ENCODE data around the gene PIEZO2.

GRCh38 chr18:10732990-10733389 lies 416.4 kb downstream of the PIEZO2 start:
- TF ChIP-seq POLR2A (IDR thresholded peaks at IDR 0.05; ENCODE audit: low read depth, low read length) (no peak), TAF1 (IDR thresholded peaks at IDR 0.05; ENCODE audit: borderline replicate concordance, low read depth, low read length) (no peak), POLR2AphosphoS5 (IDR thresholded peaks at IDR 0.05; ENCODE audit: low read depth, low read length) (no peak)

Measured in GM12892 (cell line).